Naive thymus-derived CD4-positive, alpha-beta T cell (primary cell): ENCODE results near the gene SUGP1. TPM values are rescaled to one million over a fixed set of nuclear protein-coding genes. Genes with fewer than 3 reads are reported as not detected.
A peak's percentile ranks its signal among the peaks of the same experiment; 100 is the strongest.

Source experiments
- ATAC-seq: fragments of 150-1000 bp; cut with Tn5 transposase; 2 replicates; pipeline ENCODE4 v1.10.0; 2021; ENCODE audit warnings: mild to moderate bottlenecking, moderate library complexity
- CTCF ChIA-PET: fragments of 350-600 bp; sonication (Branson Sonifier 250); formaldehyde crosslinking; loops from one replicate; lab custom pipeline; 2021; ENCODE audit warnings: antibody characterized with exemption; lab: Charles Lee
- POLR2A ChIA-PET: fragments of 350-600 bp; sonication (Branson Sonifier 250); formaldehyde crosslinking; loops from one replicate; lab custom pipeline; 2021; ENCODE audit warnings: antibody characterized with exemption, inconsistent platforms; lab: Charles Lee
- DNase-seq, 9 donors: peaks; one replicate each; pipeline versions ENCODE4 v3.0.0 to v3.0.0-alpha.2; 2020 to 2022; ENCODE audit warnings: mixed read lengths in 1 of 9
- H3K27ac ChIP-seq: one replicate; pipeline ENCODE4 v1.7.0; 2013; ENCODE audit warnings: mild to moderate bottlenecking, low read depth, low read length, moderate library complexity
- H3K27me3 ChIP-seq, 2 donors: one replicate each; pipeline ENCODE4 v1.7.0; 2013; ENCODE audit warnings: low read length in 2 of 2, mild to moderate bottlenecking in 2 of 2, moderate library complexity in 2 of 2; ENCODE audit not compliant: control insufficient read depth in 2 of 2, insufficient read depth in 2 of 2
- H3K36me3 ChIP-seq, 3 experiments: 1 replicate in 2 of 3; 2 replicates in 1 of 3; pipeline ENCODE4 v1.7.0; 2013; ENCODE audit warnings: low read length in 3 of 3, mild to moderate bottlenecking in 3 of 3, moderate library complexity in 1 of 3; ENCODE audit not compliant: insufficient read depth in 3 of 3, control insufficient read depth in 2 of 3
- H3K4me1 ChIP-seq, 2 donors: one replicate each; pipeline ENCODE4 v1.7.0; 2013; ENCODE audit warnings: low read length in 2 of 2, mild to moderate bottlenecking in 2 of 2, moderate library complexity in 1 of 2; ENCODE audit not compliant: control insufficient read depth in 2 of 2, insufficient read depth in 2 of 2
- H3K4me3 ChIP-seq: 2 replicates; pipeline ENCODE4 v1.7.0; 2013; ENCODE audit warnings: mild to moderate bottlenecking, low read length
- H3K9me3 ChIP-seq, 3 experiments: 1 replicate in 2 of 3; 2 replicates in 1 of 3; pipeline ENCODE4 v1.7.0; 2013; ENCODE audit warnings: low read length in 3 of 3; ENCODE audit not compliant: control insufficient read depth in 2 of 3
- H3K27ac Mint-ChIP-seq, 9 donors: one replicate each; pipeline ENCODE4 v1.8.0; 2020 to 2022; ENCODE audit warnings: mixed read lengths in 9 of 9, mild to moderate bottlenecking in 8 of 9, moderate library complexity in 5 of 9, inconsistent platforms in 2 of 9
- H3K27me3 Mint-ChIP-seq, 5 donors: one replicate each; pipeline ENCODE4 v1.8.0; 2021 to 2022; ENCODE audit warnings: mixed read lengths in 5 of 5, mild to moderate bottlenecking in 1 of 5
- H3K36me3 Mint-ChIP-seq, 5 donors: one replicate each; pipeline ENCODE4 v1.8.0; 2020 to 2022; ENCODE audit warnings: mixed read lengths in 5 of 5, mild to moderate bottlenecking in 3 of 5, inconsistent platforms in 1 of 5
- H3K4me1 Mint-ChIP-seq, 7 donors: one replicate each; pipeline ENCODE4 v1.8.0; 2020 to 2022; ENCODE audit warnings: mixed read lengths in 7 of 7, mild to moderate bottlenecking in 3 of 7, inconsistent platforms in 1 of 7
- H3K4me3 Mint-ChIP-seq, 10 donors: one replicate each; pipeline ENCODE4 v1.8.0; 2020 to 2022; ENCODE audit warnings: mild to moderate bottlenecking in 10 of 10, mixed read lengths in 10 of 10, moderate library complexity in 6 of 10, inconsistent platforms in 2 of 10
- H3K9me3 Mint-ChIP-seq, 11 donors: one replicate each; pipeline ENCODE4 v1.8.0; 2020 to 2022; ENCODE audit warnings: mixed read lengths in 11 of 11, mild to moderate bottlenecking in 4 of 11, inconsistent platforms in 1 of 11, moderate library complexity in 1 of 11
- intact Hi-C, 2 donors: fragments of 100-400 bp; cut with micrococcal nuclease; formaldehyde crosslinking; loops; one replicate each; pipeline ENCODE4 v1.15.1; 2023
- polyA plus RNA-seq, 2 donors: library from polyadenylated mRNA; unstranded; fragments of 300-500 nt; fragmentation: Illumina TruSeq; gene quantifications; one replicate each; pipeline ENCODE4 v1.2.3, GENCODE V29; 2021
- total RNA-seq, 6 experiments: library from RNA in 5 of 6; stranded (reverse) in 5 of 6; gene quantifications; 1 replicate in 5 of 6; 2 replicates in 1 of 6; pipeline ENCODE4 v1.2.3 and lab custom pipeline; 2021 to 2026

Gene SUGP1
- total and polyA plus RNA-seq, 7 experiments from 2014 or later, result 36.0 to 96.6 (median 59.7) TPM

GRCh38 chr19:19356901-19357566 is 36.7 kb upstream of the SUGP1 start:
- no peak overlapping the region for H3K4me3 Mint-ChIP-seq

GRCh38 chr19:19356500-19356899 is 36.2 kb upstream of the SUGP1 start:
- peak overlapping the region in 1 of 9 donors; percentile 8 for H3K27ac Mint-ChIP-seq
- H3K36me3 Mint-ChIP-seq, result peaks cover 0 to 23% (median 3%) of the 10 kb centered on the region in 5 donors
- CTCF ChIA-PET, result no interaction called here
- Histone ChIP-seq H3K27ac (no peak overlapping the region), H3K27me3 (no peaks in the 10 kb centered on the region), H3K36me3 (peaks cover 0 to 57% (median 23%) of the 10 kb centered on the region in 3 experiments), H3K4me1 (peaks cover 8 to 15% of the 10 kb centered on the region in 2 donors), H3K9me3 (no peaks in the 10 kb centered on the region), H3K4me3 (no peak overlapping the region)
- POLR2A ChIA-PET, result no interaction called here
- no peaks in the 10 kb centered on the region for H3K9me3 Mint-ChIP-seq
- ATAC-seq (no peak), DNase-seq (no peak)
- intact Hi-C loops, result no loop called here
- peaks cover 10 to 31% (median 22%) of the 10 kb centered on the region in 7 donors for H3K4me1 Mint-ChIP-seq
- no peaks in the 10 kb centered on the region for H3K27me3 Mint-ChIP-seq
- H3K4me3 Mint-ChIP-seq, result no peak overlapping the region

More at GRCh38 chr19:19356901-19357566, 36.7 kb upstream of the SUGP1 start:
- Mint-ChIP-seq H3K27me3 (no peaks in the 10 kb centered on the region), H3K36me3 (peaks cover 0 to 22% (median 2%) of the 10 kb centered on the region in 5 donors), H3K4me1 (peaks cover 12 to 35% (median 24%) of the 10 kb centered on the region in 7 donors), H3K27ac (peak overlapping the region in 5 of 9 donors; percentile 16 to 85 (median 77)), H3K9me3 (no peaks in the 10 kb centered on the region)
- H3K27me3 ChIP-seq, result no peaks in the 10 kb centered on the region
- no peak overlapping the region for H3K27ac ChIP-seq
- H3K9me3 ChIP-seq, result no peaks in the 10 kb centered on the region
- no peak for DNase-seq
- intact Hi-C loops, result no loop called here
- peaks cover 0 to 54% (median 22%) of the 10 kb centered on the region in 3 experiments for H3K36me3 ChIP-seq
- ChIA-PET POLR2A (interaction anchor here (0.7 kb wide), 1 partner anchor 166 kb away, joined by 5 read pairs; no protein-coding TSS in a partner anchor), CTCF (interaction anchor here (0.5 kb wide), 1 partner anchor 23 kb away, joined by 3 read pairs; no protein-coding TSS in a partner anchor)
- no peak for ATAC-seq
- no peak overlapping the region for H3K4me3 ChIP-seq
- H3K4me1 ChIP-seq, result peaks cover 8 to 15% of the 10 kb centered on the region in 2 donors

GRCh38 chr19:19355606-19356139 is 35.4 kb upstream of the SUGP1 start:
- peaks cover 6 to 24% (median 22%) of the 10 kb centered on the region in 7 donors for H3K4me1 Mint-ChIP-seq
- H3K4me3 Mint-ChIP-seq, result no peak overlapping the region
- H3K27ac Mint-ChIP-seq, result no peak overlapping the region
- no peaks in the 10 kb centered on the region for H3K27me3 Mint-ChIP-seq
- no peaks in the 10 kb centered on the region for H3K9me3 Mint-ChIP-seq
- DNase-seq (no peak), ATAC-seq (no peak)
- Histone ChIP-seq H3K4me3 (no peak overlapping the region), H3K36me3 (peaks cover 0 to 57% (median 23%) of the 10 kb centered on the region in 3 experiments), H3K4me1 (peaks cover under 1 to 8% of the 10 kb centered on the region in 2 donors), H3K27me3 (no peaks in the 10 kb centered on the region), H3K27ac (no peak overlapping the region), H3K9me3 (no peaks in the 10 kb centered on the region)
- ChIA-PET POLR2A (no interaction called here), CTCF (no interaction called here)
- peaks cover 0 to 23% (median 3%) of the 10 kb centered on the region in 5 donors for H3K36me3 Mint-ChIP-seq
- intact Hi-C loops, result no loop called here

DNA sequence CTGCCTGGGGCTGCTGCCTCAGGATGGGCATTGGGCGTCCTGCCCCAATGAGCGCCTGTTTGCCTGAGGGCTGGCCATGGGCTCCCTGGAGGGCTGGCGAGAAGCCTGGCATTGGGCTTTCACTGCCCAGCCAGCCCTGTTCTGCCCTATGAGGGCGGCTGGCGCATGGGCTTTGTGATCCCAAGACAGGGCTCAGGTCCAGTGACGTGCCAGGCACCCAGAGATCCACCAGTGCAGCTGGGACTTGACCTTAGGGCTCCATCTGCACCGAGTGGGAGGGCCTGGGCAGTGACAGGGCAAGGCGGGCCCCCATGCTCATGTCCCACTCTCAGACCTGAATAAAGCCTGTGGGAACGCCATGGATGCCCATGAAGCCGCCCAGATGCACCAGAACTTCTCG is 34.6 kb upstream of the SUGP1 start:
- H3K4me1 Mint-ChIP-seq, result peaks cover 6 to 22% (median 18%) of the 10 kb centered on the region in 7 donors
- H3K9me3 ChIP-seq, result no peaks in the 10 kb centered on the region
- no peak for DNase-seq
- no peak overlapping the region for H3K4me3 ChIP-seq
- no peak overlapping the region for H3K27ac ChIP-seq
- ATAC-seq, result no peak
- no peaks in the 10 kb centered on the region for H3K27me3 Mint-ChIP-seq
- no peaks in the 10 kb centered on the region for H3K27me3 ChIP-seq
- no peak overlapping the region for H3K4me3 Mint-ChIP-seq
- H3K9me3 Mint-ChIP-seq, result no peaks in the 10 kb centered on the region
- H3K27ac Mint-ChIP-seq, result no peak overlapping the region
- ChIA-PET POLR2A (no interaction called here), CTCF (no interaction called here)
- H3K36me3 ChIP-seq, result peaks cover 0 to 57% (median 23%) of the 10 kb centered on the region in 3 experiments
- H3K4me1 ChIP-seq, result peaks cover 0 to 7% of the 10 kb centered on the region in 2 donors
- intact Hi-C loops, result no loop called here
- H3K36me3 Mint-ChIP-seq, result peaks cover 0 to 23% (median 3%) of the 10 kb centered on the region in 5 donors

GRCh38 chr19:19354007-19354406 is 33.7 kb upstream of the SUGP1 start:
- no peak for DNase-seq
- no peaks in the 10 kb centered on the region for H3K9me3 Mint-ChIP-seq
- no peaks in the 10 kb centered on the region for H3K9me3 ChIP-seq
- no peak for ATAC-seq
- no peaks in the 10 kb centered on the region for H3K27me3 ChIP-seq
- no peaks in the 10 kb centered on the region for H3K27me3 Mint-ChIP-seq
- ChIA-PET CTCF (interaction anchor here (1.6 kb wide), 1 partner anchor 8 kb away, joined by 3 read pairs; no protein-coding TSS in a partner anchor), POLR2A (no interaction called here)
- H3K4me1 ChIP-seq, result peaks cover 0 to 7% of the 10 kb centered on the region in 2 donors
- peaks cover 6 to 22% (median 17%) of the 10 kb centered on the region in 7 donors for H3K4me1 Mint-ChIP-seq
- peaks cover 0 to 65% (median 23%) of the 10 kb centered on the region in 3 experiments for H3K36me3 ChIP-seq
- H3K4me3 ChIP-seq, result no peak overlapping the region
- no peak overlapping the region for H3K27ac ChIP-seq
- no peak overlapping the region for H3K27ac Mint-ChIP-seq
- H3K36me3 Mint-ChIP-seq, result peaks cover 0 to 26% (median 3%) of the 10 kb centered on the region in 5 donors
- H3K4me3 Mint-ChIP-seq, result no peak overlapping the region
- intact Hi-C loops, result no loop called here

GRCh38 chr19:19352823-19353222 is 32.5 kb upstream of the SUGP1 start:
- peaks cover 0 to 77% (median 30%) of the 10 kb centered on the region in 3 experiments for H3K36me3 ChIP-seq
- no peak for DNase-seq
- no peak overlapping the region for H3K4me3 ChIP-seq
- Mint-ChIP-seq H3K9me3 (no peaks in the 10 kb centered on the region), H3K4me3 (no peak overlapping the region), H3K4me1 (peaks cover 0 to 10% (median 6%) of the 10 kb centered on the region in 7 donors), H3K36me3 (peaks cover 0 to 29% (median 4%) of the 10 kb centered on the region in 5 donors), H3K27ac (peak overlapping the region in 4 of 9 donors; percentile 43 to 66 (median 50)), H3K27me3 (no peaks in the 10 kb centered on the region)
- CTCF ChIA-PET, result interaction anchor here (1.6 kb wide), 1 partner anchor 9 kb away, joined by 3 read pairs; no protein-coding TSS in a partner anchor
- H3K27me3 ChIP-seq, result no peaks in the 10 kb centered on the region
- no peak overlapping the region for H3K27ac ChIP-seq
- H3K9me3 ChIP-seq, result no peaks in the 10 kb centered on the region
- H3K4me1 ChIP-seq, result no peaks in the 10 kb centered on the region
- POLR2A ChIA-PET, result interaction anchor here (1.4 kb wide), 1 partner anchor 12 kb away, joined by 5 read pairs; no protein-coding TSS in a partner anchor
- intact Hi-C loops, result no loop called here
- ATAC-seq, result no peak
